ENCODE results near the gene GRIP2. TPM values are rescaled to one million over a fixed set of nuclear protein-coding genes. Genes with fewer than 3 reads are reported as not detected.

GRIP2 gene
- total and polyA plus RNA-seq, 12 donors, result 0.09 to 2.5 (median 1.1) TPM

DNA sequence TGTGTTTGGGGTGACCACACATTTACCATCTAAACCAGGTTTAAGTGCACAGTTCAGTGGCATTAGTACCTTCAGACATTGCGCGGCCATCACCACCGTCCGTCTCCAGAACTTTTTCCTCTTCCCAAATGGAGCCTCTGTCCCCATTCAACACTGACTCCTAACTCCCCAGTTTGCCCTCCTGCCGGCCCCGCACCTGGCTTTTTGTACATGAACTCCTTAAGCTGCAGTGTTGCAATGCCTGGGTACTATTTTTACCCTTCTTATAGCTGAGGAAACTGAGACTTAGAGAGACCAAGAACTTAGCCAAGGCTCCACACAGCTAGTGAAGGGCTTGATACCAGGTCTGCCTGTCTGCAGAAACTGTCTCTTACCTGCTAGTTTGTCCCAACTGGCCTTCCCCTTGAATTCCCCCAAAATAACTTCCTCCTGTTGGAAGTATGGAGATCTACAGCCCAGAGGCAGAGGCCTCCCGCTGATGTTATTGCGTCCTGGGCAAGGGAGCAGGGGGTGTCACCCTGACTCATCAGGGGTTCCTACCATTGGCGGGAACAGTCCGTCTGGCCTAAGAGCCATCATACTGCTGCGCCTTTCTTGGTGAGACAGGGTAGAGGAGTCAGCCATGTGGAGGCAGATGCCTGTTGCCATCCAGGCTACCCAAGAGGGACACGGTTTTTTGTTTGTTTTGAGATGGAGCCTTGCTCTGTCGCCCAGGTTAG lies 65.6 kb downstream of the GRIP2 start:
- Histone ChIP-seq H3K4me3 (no peak overlapping the region), H3K27ac (peak overlapping the region in 2 of 5 donors; percentile 38 to 51), H3K9me3 (replicated peaks in 1 of 3) (no peaks in the 10 kb centered on the region), H3K4me1 (replicated peaks in 1 of 2) (peaks cover 19 to 27% of the 10 kb centered on the region in 2 donors), H3K27me3 (no peaks in the 10 kb centered on the region), H3K36me3 (replicated peaks in 1 of 2) (peaks cover 0 to 51% of the 10 kb centered on the region in 2 donors)
- no peak for DNase-seq
- WGBS, 4 donors, result 92 to 97% (median 94%) methylated on average over 12 to 13 of the region's 13 CpGs
- intact Hi-C loops (cut with DNase I), result no loop called here
- TF ChIP-seq POLR2A (IDR thresholded peaks at IDR 0.05), result no peak
- TF ChIP-seq, protein P1, sequence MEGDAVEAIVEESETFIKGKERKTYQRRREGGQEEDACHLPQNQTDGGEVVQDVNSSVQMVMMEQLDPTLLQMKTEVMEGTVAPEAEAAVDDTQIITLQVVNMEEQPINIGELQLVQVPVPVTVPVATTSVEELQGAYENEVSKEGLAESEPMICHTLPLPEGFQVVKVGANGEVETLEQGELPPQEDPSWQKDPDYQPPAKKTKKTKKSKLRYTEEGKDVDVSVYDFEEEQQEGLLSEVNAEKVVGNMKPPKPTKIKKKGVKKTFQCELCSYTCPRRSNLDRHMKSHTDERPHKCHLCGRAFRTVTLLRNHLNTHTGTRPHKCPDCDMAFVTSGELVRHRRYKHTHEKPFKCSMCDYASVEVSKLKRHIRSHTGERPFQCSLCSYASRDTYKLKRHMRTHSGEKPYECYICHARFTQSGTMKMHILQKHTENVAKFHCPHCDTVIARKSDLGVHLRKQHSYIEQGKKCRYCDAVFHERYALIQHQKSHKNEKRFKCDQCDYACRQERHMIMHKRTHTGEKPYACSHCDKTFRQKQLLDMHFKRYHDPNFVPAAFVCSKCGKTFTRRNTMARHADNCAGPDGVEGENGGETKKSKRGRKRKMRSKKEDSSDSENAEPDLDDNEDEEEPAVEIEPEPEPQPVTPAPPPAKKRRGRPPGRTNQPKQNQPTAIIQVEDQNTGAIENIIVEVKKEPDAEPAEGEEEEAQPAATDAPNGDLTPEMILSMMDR (IDR thresholded peaks at IDR 0.05), result no peak

DNA sequence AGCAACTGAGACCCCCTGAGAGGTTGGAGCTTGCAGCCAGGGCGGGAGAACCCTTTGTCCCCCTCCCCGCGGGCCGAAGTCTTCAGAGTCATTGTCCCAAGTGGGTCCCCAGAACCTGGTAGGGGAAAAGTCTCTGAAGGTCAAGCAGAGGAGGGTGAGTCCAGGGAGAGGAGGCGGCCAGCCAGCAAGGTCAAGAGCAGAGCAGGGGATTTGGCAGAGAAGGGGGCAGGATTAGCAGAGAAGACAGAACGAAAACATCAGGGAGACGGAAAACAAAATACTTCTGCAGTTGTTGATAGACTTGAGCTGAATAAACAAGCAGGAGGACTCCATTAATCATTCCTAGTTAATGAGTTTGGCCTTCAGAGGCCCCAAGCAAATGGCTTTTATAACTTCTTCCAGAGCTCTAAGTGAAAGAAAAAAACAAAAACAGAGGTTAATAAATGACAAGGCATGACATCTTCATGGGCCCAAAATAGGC lies 66.7 kb downstream of the GRIP2 start:
- DNase-seq, result peak in 1 of 7 donors; percentile 35
- Histone ChIP-seq H3K36me3 (replicated peaks in 1 of 2) (peaks cover 0 to 48% of the 10 kb centered on the region in 2 donors), H3K27me3 (no peaks in the 10 kb centered on the region), H3K9me3 (replicated peaks in 1 of 3) (no peaks in the 10 kb centered on the region), H3K4me1 (replicated peaks in 1 of 2) (peaks cover 19 to 26% of the 10 kb centered on the region in 2 donors), H3K27ac (peak overlapping the region in 4 of 5 donors; percentile 38 to 81 (median 64)), H3K4me3 (no peak overlapping the region)
- WGBS, 4 donors, result 65 to 70% (median 67%) methylated on average over 7 of the region's 7 CpGs
- TF ChIP-seq POLR2A (IDR thresholded peaks at IDR 0.05), result no peak
- TF ChIP-seq, protein P1 (IDR thresholded peaks at IDR 0.05), result no peak
- intact Hi-C loops (cut with DNase I), result no loop called here

DNA sequence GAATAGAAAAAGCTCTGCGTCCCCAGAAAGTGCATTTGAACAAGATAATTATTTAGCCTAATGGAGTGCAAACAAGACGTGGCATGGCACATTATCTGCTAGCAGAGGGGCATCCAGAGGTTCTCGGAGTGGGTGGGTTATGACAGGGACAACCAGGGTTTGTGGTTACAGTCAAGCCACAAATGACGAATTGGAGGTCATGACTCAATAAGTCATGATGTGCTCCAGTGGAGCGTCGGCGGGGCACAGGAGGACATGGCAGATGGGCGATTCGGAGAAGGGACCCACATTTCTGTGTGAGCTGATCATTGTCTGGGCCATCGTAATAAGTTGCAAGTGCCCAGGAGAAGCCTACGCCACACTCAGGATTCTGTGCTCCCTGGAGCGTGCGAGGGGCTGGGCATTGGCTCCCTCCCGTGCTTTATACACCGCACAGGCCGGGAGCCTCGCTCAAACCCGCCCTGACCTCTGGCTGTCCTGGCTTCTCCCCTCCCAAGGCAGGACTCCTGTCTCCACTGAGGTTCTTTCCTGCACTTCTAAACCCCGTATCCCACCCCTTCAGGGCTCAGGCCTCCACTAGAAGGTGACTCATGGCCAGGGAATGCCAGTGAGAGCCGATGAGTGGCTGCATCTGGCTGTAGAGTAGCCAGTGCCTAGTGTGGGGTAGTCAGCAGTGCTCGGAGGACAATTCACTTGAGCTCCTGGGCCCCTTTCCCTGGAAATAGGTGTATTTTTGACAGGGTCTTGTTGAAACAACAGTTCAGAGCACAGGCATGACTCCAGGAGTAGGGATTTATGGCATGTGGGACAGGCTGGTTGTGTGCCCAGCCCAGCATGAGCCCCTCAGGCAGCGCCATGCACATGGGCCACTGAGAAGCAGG lies 67.4 kb downstream of the GRIP2 start:
- H3K36me3 ChIP-seq (replicated peaks in 1 of 2), result peaks cover 0 to 48% of the 10 kb centered on the region in 2 donors
- TF ChIP-seq, protein P1 (IDR thresholded peaks at IDR 0.05), result no peak
- peak in 1 of 2 donors; percentile 60 for TF ChIP-seq POLR2A (IDR thresholded peaks at IDR 0.05)
- peak; percentile 55 to 89 (median 84) for DNase-seq

DNA sequence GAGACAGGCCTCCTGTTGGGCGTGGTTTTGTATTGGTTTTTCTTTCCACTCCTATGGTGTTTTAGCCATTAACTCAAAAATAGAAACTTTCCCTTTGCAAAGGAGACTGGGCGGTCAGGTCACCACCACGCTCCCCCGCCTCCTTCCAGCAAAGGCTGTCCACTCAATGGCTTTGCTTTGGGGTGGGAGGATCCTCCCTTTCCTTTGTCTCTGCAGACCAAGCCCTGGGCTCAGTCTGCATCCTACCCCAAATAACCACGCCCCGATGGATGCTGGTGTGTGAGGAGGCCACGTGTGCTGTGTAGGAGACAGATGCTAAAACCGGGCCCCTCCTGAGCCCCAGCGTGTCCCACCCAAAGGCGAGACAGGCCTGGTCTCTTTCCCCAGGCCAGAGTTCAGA lies 68.5 kb downstream of the GRIP2 start:
- Histone ChIP-seq H3K4me3 (no peak overlapping the region), H3K4me1 (replicated peaks in 1 of 2) (peaks cover 19 to 32% of the 10 kb centered on the region in 2 donors), H3K9me3 (replicated peaks in 1 of 3) (no peaks in the 10 kb centered on the region), H3K36me3 (replicated peaks in 1 of 2) (peaks cover 0 to 46% of the 10 kb centered on the region in 2 donors), H3K27ac (peak overlapping the region in 1 of 5 donors; percentile 23), H3K27me3 (no peaks in the 10 kb centered on the region)
- 90 to 96% (median 95%) methylated on average over 5 to 10 of the region's 10 CpGs for WGBS, 4 donors
- DNase-seq, result no peak
- TF ChIP-seq, protein P1 (IDR thresholded peaks at IDR 0.05), result no peak
- no peak for TF ChIP-seq POLR2A (IDR thresholded peaks at IDR 0.05)
- intact Hi-C loops (cut with DNase I), result no loop called here

More for the DNA sequence above, 67.4 kb downstream of the GRIP2 start:
- no peak overlapping the region for H3K4me3 ChIP-seq
- WGBS, 4 donors, result 72 to 88% (median 73%) methylated on average over 20 to 22 of the region's 22 CpGs
- H3K27ac ChIP-seq, result peak overlapping the region in 4 of 5 donors; percentile 38 to 81 (median 64)
- H3K9me3 ChIP-seq (replicated peaks in 1 of 3), result no peaks in the 10 kb centered on the region
- intact Hi-C loops (cut with DNase I), result no loop called here
- no peaks in the 10 kb centered on the region for H3K27me3 ChIP-seq
- peaks cover 19 to 26% of the 10 kb centered on the region in 2 donors for H3K4me1 ChIP-seq (replicated peaks in 1 of 2)
